Liver (tissue), 9 donors: Measurements from ENCODE around the gene NCAPH2. TPM values are rescaled to one million over a fixed set of nuclear protein-coding genes. Genes with fewer than 3 reads are reported as not detected.

Experiments used
- DNase-seq: peaks from one replicate; pipeline ENCODE4 v3.0.0-alpha.2; 2017; ENCODE audit warnings: low spot score
- H3K27ac ChIP-seq, 2 donors: one replicate each; pipeline ENCODE4 v1.7.0; 2013; ENCODE audit warnings: inconsistent platforms in 2 of 2, low read length in 2 of 2, control low read depth in 1 of 2, low read depth in 1 of 2, mild to moderate bottlenecking in 1 of 2
- H3K27me3 ChIP-seq, 4 donors: one replicate each; pipeline versions ENCODE4 v1.6.1 to v1.7.0; 2013; ENCODE audit warnings: low read length in 3 of 4, inconsistent platforms in 1 of 4, mild to moderate bottlenecking in 1 of 4, moderate library complexity in 1 of 4; ENCODE audit not compliant: control insufficient read depth in 4 of 4, insufficient read depth in 4 of 4
- H3K36me3 ChIP-seq, 4 donors: one replicate each; pipeline versions ENCODE4 v1.6.1 to v1.7.0; 2013; ENCODE audit warnings: low read length in 3 of 4, mild to moderate bottlenecking in 3 of 4, low read depth in 1 of 4, moderate library complexity in 1 of 4; ENCODE audit not compliant: control insufficient read depth in 4 of 4, insufficient read depth in 3 of 4
- H3K4me1 ChIP-seq, 4 donors: one replicate each; pipeline versions ENCODE4 v1.6.1 to v1.7.0; 2013; ENCODE audit warnings: low read length in 3 of 4, mild to moderate bottlenecking in 3 of 4, moderate library complexity in 1 of 4; ENCODE audit not compliant: control insufficient read depth in 4 of 4, insufficient read depth in 4 of 4
- H3K4me3 ChIP-seq, 3 donors: one replicate each; pipeline versions ENCODE4 v1.6.1 to v1.7.0; 2013; ENCODE audit warnings: low read length in 3 of 3, control low read depth in 1 of 3, low read depth in 1 of 3, mild to moderate bottlenecking in 1 of 3
- H3K9ac ChIP-seq, 2 donors: one replicate each; pipeline ENCODE4 v1.7.0; 2013; ENCODE audit warnings: low read length in 2 of 2, mild to moderate bottlenecking in 2 of 2, moderate library complexity in 2 of 2, control low read depth in 1 of 2, low read depth in 1 of 2
- H3K9me3 ChIP-seq, 4 donors: one replicate each; pipeline versions ENCODE4 v1.6.1 to v1.7.0; 2013; ENCODE audit warnings: low read length in 3 of 4; ENCODE audit not compliant: control insufficient read depth in 4 of 4
- EGR1 ChIP-seq, 2 donors: IDR thresholded peaks; 2 replicates each; pipeline ENCODE4 v1.6.1; 2016 to 2018; ENCODE audit warnings: antibody characterized with exemption in 2 of 2, low read depth in 2 of 2
- FOXA1 ChIP-seq: IDR thresholded peaks from 2 replicates; pipeline ENCODE4 v1.6.1; 2016; ENCODE audit warnings: antibody characterized with exemption
- FOXA2 ChIP-seq: IDR thresholded peaks from 2 replicates; pipeline ENCODE4 v1.6.1; 2016; ENCODE audit warnings: antibody characterized with exemption
- GABPA ChIP-seq, 2 donors: IDR thresholded peaks in 1 of 2; conservative IDR thresholded peaks in 1 of 2; 2 replicates each; pipeline ENCODE4 v1.6.1; 2016; ENCODE audit warnings: antibody characterized with exemption in 2 of 2, mild to moderate bottlenecking in 1 of 2, moderate library complexity in 1 of 2
- HNF4A ChIP-seq, 2 donors: conservative IDR thresholded peaks; 2 replicates each; pipeline ENCODE4 v1.6.1; 2016; ENCODE audit warnings: antibody characterized with exemption in 2 of 2, mild to moderate bottlenecking in 2 of 2
- HNF4G ChIP-seq: IDR thresholded peaks from 2 replicates; pipeline ENCODE4 v1.6.1; 2016; ENCODE audit warnings: antibody characterized with exemption
- JUND ChIP-seq, 2 donors: IDR thresholded peaks; 2 replicates each; pipeline ENCODE4 v1.6.1; 2016; ENCODE audit warnings: antibody characterized with exemption in 2 of 2
- NR2F2 ChIP-seq: IDR thresholded peaks from 2 replicates; pipeline ENCODE4 v1.6.1; 2016; ENCODE audit warnings: antibody characterized with exemption
- RAD21 ChIP-seq, 2 donors: IDR thresholded peaks; 2 replicates each; pipeline ENCODE4 v1.6.1; 2016; ENCODE audit warnings: antibody characterized with exemption in 2 of 2, mild to moderate bottlenecking in 2 of 2
- RXRA ChIP-seq, 2 donors: IDR thresholded peaks; 2 replicates each; pipeline ENCODE4 v1.6.1; 2017 to 2018; ENCODE audit warnings: antibody characterized with exemption in 2 of 2, mild to moderate bottlenecking in 1 of 2
- SP1 ChIP-seq: IDR thresholded peaks from 2 replicates; pipeline ENCODE4 v1.6.1; 2018; ENCODE audit warnings: antibody characterized with exemption, mild to moderate bottlenecking
- TAF1 ChIP-seq: conservative IDR thresholded peaks from 2 replicates; pipeline ENCODE4 v1.6.1; 2016; ENCODE audit warnings: antibody characterized with exemption, mild to moderate bottlenecking
- YY1 ChIP-seq: IDR thresholded peaks from 2 replicates; pipeline ENCODE4 v1.6.1; 2016; ENCODE audit warnings: antibody characterized with exemption, mild to moderate bottlenecking
- WGBS: extraction: QIAGEN DNeasy Blood & Tissue Kit; methylation state at CpG from one replicate; pipeline ENCODE4 v1.1.7; 2013; 5-methylcytosine and 5-hydroxymethylcytosine counted together
- polyA plus RNA-seq, 2 donors: library from polyadenylated mRNA; stranded (reverse) in 1 of 2; unstranded in 1 of 2; fragments of 200-250 nt in 1 of 2; fragments of >200 nt in 1 of 2; fragmentation: Nextera tagmentation in 1 of 2; extraction: Ambion mirVana in 1 of 2; gene quantifications; one replicate each; pipeline versions ENCODE4 v1.2.1 to v1.2.3, GENCODE V29; 2013 to 2015
- total RNA-seq, 2 donors: library from RNA; depleted of rRNA; stranded (reverse); fragments of >200 nt; gene quantifications; one replicate each; pipeline ENCODE4 v1.2.3, GENCODE V29; 2014
- TF ChIP-seq, protein P1 (sequence below): IDR thresholded peaks from 2 replicates; pipeline ENCODE4 v1.6.1; 2016; ENCODE audit warnings: antibody characterized with exemption
- TF ChIP-seq, protein P2 (sequence below): IDR thresholded peaks from 2 replicates; pipeline ENCODE4 v1.6.1; 2016; ENCODE audit warnings: antibody characterized with exemption
- TF ChIP-seq, protein P3 (sequence below): fragments of 150-350 bp; IDR thresholded peaks from 2 replicates; pipeline ENCODE4 v1.5.1; 2017; ENCODE audit warnings: improper control_type of control experiment, low read depth, low read length; ENCODE audit not compliant: missing input control
- TF ChIP-seq, protein P4 (sequence below): IDR thresholded peaks from 2 replicates; pipeline ENCODE4 v1.6.1; 2016; ENCODE audit warnings: antibody characterized with exemption, mild to moderate bottlenecking
- TF ChIP-seq, protein P5 (sequence below): IDR thresholded peaks from 2 replicates; pipeline ENCODE4 v1.6.1; 2016; ENCODE audit warnings: antibody characterized with exemption
- donor health status: healthy.
- donor health status: healthy.
- donor health status: healthy.
- donor health status: healthy.
- donor health status: healthy.

The NCAPH2 gene
- total and polyA plus RNA-seq, 4 donors: 12.0 to 30.8 (median 13.9) TPM

DNA sequence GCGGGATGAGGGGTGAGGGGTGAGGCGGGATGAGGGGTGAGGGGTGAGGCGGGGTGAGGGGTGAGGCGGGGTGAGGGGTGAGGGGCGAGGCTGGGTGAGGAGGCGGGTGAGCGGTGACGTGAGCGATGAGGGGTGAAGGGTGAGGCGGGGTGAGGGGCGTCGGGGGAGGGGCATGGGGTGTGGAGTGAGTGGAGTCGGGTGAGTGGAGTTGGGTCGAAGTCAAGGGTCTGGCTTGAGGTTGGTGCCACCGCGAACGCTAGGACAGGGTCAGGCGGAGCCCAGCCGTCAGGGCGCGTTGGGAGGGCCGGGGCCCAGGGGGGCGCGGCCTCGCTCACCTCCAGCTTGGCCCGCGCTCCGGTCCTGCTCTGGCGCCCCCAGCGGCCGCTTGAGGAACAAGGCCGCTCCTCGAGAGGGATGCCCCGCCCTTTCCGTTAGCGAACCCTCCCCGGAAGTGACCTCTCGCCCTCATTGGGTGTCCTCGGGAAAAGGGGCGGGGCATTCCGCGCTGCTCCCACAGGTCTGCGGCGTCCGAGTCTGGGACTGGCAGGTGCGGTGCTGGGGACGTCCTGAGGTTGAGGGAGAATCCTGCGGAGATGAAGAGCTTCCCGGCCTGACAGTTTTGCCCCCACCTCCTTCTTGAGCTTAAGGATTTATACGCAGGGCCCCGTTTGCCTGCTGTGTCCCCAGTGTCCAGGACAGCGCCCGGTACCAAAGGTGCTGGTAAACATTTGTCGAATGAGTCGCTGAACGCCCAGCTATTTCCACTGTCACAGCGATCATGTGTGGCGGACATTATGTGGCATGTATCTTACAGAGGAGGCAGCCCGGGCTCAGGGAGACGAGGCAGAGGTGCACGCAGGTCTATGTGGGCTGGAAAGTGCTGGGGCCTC is 54.7 kb downstream of the NCAPH2 start, which contains the start of gene SYCE3:
Gene SYCE3 (minus strand): TSS at position 397 of the 890 bp plus-strand sequence. CDS start 6,514 bp downstream, outside the sequence.
- WGBS: 3% methylated on average over 60 of the region's 61 CpGs
- H3K27me3 ChIP-seq: no peaks in the 10 kb centered on the region
- H3K4me3 ChIP-seq: peak within 1 kb of the TSS; percentile 76 to 81 (median 77)
- peak; percentile 98 for DNase-seq
- peak; percentile 40 for TF ChIP-seq FOXA1
- peak; percentile 66 to 92 for TF ChIP-seq GABPA (IDR thresholded peaks at IDR 0.05 in 1 of 2, conservative IDR thresholded peaks at IDR 0.05 in 1 of 2)
- no peak for TF ChIP-seq FOXA2
- peak; percentile 90 for TF ChIP-seq NR2F2
- TF ChIP-seq, protein P1, sequence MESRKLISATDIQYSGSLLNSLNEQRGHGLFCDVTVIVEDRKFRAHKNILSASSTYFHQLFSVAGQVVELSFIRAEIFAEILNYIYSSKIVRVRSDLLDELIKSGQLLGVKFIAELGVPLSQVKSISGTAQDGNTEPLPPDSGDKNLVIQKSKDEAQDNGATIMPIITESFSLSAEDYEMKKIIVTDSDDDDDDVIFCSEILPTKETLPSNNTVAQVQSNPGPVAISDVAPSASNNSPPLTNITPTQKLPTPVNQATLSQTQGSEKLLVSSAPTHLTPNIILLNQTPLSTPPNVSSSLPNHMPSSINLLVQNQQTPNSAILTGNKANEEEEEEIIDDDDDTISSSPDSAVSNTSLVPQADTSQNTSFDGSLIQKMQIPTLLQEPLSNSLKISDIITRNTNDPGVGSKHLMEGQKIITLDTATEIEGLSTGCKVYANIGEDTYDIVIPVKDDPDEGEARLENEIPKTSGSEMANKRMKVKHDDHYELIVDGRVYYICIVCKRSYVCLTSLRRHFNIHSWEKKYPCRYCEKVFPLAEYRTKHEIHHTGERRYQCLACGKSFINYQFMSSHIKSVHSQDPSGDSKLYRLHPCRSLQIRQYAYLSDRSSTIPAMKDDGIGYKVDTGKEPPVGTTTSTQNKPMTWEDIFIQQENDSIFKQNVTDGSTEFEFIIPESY: no peak
- peak; percentile 75 to 82 for TF ChIP-seq RAD21 (IDR thresholded peaks at IDR 0.05)
- TF ChIP-seq, protein P2, sequence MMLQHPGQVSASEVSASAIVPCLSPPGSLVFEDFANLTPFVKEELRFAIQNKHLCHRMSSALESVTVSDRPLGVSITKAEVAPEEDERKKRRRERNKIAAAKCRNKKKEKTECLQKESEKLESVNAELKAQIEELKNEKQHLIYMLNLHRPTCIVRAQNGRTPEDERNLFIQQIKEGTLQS: no peak
- TF ChIP-seq, protein P3, sequence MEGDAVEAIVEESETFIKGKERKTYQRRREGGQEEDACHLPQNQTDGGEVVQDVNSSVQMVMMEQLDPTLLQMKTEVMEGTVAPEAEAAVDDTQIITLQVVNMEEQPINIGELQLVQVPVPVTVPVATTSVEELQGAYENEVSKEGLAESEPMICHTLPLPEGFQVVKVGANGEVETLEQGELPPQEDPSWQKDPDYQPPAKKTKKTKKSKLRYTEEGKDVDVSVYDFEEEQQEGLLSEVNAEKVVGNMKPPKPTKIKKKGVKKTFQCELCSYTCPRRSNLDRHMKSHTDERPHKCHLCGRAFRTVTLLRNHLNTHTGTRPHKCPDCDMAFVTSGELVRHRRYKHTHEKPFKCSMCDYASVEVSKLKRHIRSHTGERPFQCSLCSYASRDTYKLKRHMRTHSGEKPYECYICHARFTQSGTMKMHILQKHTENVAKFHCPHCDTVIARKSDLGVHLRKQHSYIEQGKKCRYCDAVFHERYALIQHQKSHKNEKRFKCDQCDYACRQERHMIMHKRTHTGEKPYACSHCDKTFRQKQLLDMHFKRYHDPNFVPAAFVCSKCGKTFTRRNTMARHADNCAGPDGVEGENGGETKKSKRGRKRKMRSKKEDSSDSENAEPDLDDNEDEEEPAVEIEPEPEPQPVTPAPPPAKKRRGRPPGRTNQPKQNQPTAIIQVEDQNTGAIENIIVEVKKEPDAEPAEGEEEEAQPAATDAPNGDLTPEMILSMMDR: peak; percentile 96
- TF ChIP-seq EGR1 (IDR thresholded peaks at IDR 0.05; ENCODE audit: low read depth in 2 of 2): peak in 1 of 2 donors; percentile 51
- TF ChIP-seq SP1: peak; percentile 80
- peak; percentile 41 to 47 for TF ChIP-seq HNF4A (conservative IDR thresholded peaks at IDR 0.05)
- TF ChIP-seq RXRA (IDR thresholded peaks at IDR 0.05): peak; percentile 58 to 67
- peak; percentile 85 for TF ChIP-seq TAF1
- TF ChIP-seq YY1: peak; percentile 49
- TF ChIP-seq, protein P4, sequence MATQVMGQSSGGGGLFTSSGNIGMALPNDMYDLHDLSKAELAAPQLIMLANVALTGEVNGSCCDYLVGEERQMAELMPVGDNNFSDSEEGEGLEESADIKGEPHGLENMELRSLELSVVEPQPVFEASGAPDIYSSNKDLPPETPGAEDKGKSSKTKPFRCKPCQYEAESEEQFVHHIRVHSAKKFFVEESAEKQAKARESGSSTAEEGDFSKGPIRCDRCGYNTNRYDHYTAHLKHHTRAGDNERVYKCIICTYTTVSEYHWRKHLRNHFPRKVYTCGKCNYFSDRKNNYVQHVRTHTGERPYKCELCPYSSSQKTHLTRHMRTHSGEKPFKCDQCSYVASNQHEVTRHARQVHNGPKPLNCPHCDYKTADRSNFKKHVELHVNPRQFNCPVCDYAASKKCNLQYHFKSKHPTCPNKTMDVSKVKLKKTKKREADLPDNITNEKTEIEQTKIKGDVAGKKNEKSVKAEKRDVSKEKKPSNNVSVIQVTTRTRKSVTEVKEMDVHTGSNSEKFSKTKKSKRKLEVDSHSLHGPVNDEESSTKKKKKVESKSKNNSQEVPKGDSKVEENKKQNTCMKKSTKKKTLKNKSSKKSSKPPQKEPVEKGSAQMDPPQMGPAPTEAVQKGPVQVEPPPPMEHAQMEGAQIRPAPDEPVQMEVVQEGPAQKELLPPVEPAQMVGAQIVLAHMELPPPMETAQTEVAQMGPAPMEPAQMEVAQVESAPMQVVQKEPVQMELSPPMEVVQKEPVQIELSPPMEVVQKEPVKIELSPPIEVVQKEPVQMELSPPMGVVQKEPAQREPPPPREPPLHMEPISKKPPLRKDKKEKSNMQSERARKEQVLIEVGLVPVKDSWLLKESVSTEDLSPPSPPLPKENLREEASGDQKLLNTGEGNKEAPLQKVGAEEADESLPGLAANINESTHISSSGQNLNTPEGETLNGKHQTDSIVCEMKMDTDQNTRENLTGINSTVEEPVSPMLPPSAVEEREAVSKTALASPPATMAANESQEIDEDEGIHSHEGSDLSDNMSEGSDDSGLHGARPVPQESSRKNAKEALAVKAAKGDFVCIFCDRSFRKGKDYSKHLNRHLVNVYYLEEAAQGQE: peak; percentile 93
- no peak for TF ChIP-seq HNF4G
- no peak for TF ChIP-seq JUND (IDR thresholded peaks at IDR 0.05)
- TF ChIP-seq, protein P5, sequence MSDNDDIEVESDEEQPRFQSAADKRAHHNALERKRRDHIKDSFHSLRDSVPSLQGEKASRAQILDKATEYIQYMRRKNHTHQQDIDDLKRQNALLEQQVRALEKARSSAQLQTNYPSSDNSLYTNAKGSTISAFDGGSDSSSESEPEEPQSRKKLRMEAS: no peak
- H3K4me1 ChIP-seq: peaks cover 0 to 8% (median 4%) of the 10 kb centered on the region in 4 donors
- H3K9me3 ChIP-seq: no peaks in the 10 kb centered on the region
- H3K9ac ChIP-seq: peak within 1 kb of the TSS; percentile 85 to 90
- peak within 1 kb of the TSS; percentile 90 to 93 for H3K27ac ChIP-seq
- H3K36me3 ChIP-seq: no peaks in the 10 kb centered on the region
